Hematopoietic multipotent progenitor cell treated with erythropoietin and hydrocortisone succinate and interleukin-3 and kit ligand, for 17 days (in vitro differentiated cells): ENCODE measurements around the gene ITCH.
"Not testable (repeated sequence)": the region's sequence is repeated elsewhere in the genome, so short reads cannot be mapped to it uniquely, and the experiment has no call there.

Experiments
- DNase-seq: peaks from one replicate; pipeline ENCODE4 v3.0.0-alpha.2; 2015; ENCODE audit warnings: low spot score

ITCH gene

DNA sequence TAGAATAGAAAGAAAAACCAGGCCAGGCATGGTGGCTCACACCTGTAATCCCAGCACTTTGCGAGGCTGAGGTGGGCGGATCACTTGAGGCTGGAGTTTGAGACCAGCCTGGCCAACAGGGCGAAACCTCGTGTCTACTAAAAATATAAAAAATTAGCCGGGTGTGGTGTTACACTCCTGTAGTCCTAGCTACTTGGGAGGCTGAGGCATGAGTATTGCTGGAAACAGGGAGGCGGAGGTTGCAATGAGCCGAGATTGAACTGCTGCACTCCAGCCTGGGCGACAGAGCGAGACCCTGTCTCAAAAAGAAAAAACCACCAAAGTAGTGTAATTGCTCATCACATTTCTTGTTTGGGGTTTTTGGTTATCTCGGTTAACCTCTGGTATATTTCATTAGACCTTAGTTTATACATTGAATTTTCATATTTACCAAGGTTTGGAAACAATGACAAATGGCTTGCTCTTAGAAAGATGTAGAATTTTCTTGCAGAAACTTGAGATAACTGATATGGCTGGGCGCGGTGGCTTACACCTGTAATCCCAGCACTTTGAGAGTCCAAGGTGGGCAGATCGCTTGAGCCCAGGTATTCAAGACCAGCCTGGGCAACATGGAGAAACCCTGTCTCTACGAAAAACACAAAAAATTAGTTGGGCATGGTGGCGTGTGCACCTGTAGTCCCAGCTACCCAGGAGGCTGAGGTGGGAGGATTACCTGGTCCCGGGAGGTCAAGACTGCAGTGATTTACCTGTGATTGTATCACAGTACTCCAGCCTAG, 14.2 kb downstream of the ITCH start:
- DNase-seq, result no peak

- DNase-seq, result no peak
Measured at GRCh38 chr20:34382174-34382573, 19.1 kb downstream of the ITCH start.

DNA sequence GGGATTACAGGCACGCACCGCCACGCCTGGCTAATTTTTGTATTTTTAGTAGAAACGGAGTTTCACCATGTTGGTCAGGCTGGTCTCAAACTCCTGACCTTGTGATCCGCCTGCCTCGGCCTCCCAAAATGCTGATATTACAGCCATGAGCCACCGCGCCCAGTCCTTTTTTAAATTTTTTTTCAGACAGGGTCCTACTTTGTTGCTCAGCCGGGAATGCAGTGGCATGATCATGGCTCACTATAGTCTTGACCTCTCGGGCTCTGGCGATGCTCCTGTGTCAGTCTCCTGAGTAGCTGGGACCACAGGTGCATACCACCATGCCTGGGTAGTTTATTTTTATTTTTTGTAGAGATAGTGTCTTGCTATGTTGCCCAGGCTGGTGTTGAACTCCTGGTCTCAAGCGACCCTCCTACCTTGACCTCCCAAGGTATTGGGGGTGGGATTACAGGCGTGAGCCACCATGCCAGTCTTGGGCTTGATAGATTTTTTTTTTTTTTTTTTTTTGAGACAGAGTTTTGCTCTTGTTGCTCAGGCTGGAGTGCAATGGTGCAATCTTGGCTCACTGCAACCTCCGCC, 19.9 kb downstream of the ITCH start:
- DNase-seq, result not testable (repeated sequence)

GRCh38 chr20:34385464-34385863, 22.4 kb downstream of the ITCH start:
- no peak for DNase-seq

GRCh38 chr20:34388000-34388399, 24.9 kb downstream of the ITCH start:
- DNase-seq, result no peak

- DNase-seq, result no peak
Measured at GRCh38 chr20:34388678-34389077, 25.6 kb downstream of the ITCH start.

GRCh38 chr20:34389206-34389953, 26.3 kb downstream of the ITCH start:
- no peak for DNase-seq

DNA sequence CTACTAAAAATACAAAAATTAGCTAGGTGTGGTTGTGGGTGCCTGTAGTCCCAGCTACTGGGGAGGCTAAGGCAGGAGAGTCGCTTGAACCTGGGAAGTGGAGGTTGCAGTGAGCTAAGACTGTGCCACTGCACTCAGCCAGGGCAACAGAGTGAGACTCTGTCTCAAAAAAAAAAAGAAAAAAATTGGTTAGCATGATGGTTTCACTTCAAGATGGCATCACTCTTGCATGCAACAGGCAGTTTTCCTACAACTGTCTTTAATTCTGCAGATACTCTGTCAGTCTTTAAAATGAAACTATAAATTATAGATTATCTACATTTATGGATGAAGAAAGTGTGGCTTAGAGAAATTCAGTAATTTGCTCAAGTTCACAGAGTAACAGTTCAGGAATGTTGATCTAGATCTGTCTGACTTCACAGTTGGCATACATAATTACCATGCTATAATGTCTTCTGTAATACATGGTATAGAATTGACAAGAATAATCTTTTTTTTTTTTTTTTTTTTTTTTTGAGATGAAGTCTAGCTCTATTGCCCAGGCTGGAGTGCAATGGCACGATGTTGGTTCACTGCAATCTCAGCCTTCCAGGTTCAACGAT, 27.0 kb downstream of the ITCH start:
- no peak for DNase-seq

GRCh38 chr20:34396408-34396807, 33.3 kb downstream of the ITCH start:
- DNase-seq, result no peak

- DNase-seq, result no peak
Measured at GRCh38 chr20:34397096-34397495, 34.0 kb downstream of the ITCH start.

DNA sequence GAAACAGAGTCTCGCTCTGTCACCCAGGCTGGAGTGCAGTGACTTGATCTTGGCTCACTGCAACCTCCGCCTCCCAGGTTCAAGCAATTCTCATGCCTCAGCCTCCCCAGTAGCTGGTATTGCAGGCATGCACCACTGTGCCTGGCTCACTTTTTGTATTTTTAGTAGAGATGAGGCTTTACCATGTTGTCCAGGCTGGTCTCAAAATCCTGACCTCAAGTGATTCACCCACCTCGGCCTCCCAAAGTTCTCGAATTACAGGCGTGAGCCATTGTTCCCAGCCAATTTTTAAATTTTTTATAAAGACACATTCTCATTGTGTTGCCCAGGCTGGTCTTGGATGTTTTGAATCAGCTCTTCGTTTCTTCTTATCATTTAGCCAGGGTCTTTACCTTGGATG, 37.7 kb downstream of the ITCH start:
- DNase-seq, result not testable (repeated sequence)

GRCh38 chr20:34401741-34402455, 38.8 kb downstream of the ITCH start:
- no peak for DNase-seq

- DNase-seq, result no peak
Measured at GRCh38 chr20:34402461-34402860, 39.4 kb downstream of the ITCH start.

DNA sequence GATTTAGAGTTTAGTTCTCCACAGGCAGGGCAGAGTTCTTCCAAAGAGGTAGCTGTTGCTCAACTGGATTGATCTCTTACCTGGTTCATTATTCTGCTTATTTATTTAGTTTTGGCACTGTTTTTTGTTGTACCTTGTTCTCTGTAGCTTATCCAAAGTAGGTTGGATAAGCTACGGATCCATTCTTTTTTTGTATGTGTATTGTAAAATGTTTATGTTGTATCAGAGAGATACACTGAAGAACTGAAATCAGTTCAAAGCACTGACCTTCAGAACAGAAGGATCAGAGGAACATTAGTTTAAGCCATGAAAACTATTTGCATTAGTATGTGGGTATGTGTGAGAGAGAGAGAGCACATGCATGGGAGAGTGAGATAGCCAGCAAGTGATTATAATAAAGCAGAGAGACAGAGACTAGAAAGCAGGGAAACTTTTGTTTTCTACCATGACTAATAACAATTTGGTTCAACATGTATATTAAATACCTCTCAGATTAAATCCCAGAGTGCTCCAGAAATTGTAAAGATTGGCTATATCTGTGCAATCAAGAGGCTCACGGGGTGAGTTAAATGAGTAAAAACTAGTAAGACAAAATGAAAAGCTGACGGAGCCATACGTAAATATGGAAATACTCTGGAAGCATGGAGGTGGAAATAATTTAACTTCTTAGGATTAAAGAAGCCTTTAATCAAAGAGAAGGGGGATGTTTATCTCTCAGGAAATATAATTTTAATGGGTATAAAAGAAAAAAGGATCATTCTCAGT, 40.2 kb downstream of the ITCH start:
- DNase-seq, result no peak

DNA sequence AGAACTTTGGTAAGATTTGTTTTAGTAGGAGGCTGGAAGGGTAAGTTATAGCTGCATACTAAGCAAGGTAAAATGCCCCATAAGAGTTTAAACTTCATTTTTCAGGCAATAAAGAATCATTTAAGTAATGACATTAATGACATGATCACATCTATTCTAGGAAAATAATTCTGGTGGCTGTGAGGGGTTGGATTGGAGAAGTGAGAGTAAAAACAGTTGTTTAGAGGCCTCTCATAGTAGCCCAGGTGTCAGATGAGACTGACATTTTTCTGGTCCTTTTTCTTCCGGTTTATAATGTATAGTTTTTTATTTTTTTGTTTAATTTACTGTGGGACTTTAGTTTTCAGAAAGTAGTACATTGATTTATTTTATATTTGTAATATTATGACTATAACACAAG, 40.8 kb downstream of the ITCH start:
- DNase-seq, result no peak

DNA sequence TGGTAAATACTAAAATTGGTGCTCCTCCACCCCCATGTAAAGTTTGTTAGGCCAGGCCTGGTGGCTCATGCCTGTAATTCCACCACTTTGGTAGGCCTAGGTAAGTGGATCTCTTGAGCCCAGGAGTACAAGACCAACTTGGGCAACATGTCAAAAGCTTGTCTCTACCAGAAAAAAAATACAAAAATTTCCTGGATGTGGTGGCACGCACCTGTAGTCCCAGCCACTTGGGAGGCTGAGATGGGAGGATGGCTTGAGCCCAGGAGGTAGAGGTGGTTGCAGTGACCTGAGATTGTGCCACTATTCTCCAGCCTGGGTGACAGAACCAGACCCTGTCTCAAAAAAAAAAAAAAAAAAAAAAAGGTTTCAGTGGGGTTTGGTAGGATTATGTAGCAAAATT, 41.7 kb downstream of the ITCH start:
- no peak for DNase-seq

DNA sequence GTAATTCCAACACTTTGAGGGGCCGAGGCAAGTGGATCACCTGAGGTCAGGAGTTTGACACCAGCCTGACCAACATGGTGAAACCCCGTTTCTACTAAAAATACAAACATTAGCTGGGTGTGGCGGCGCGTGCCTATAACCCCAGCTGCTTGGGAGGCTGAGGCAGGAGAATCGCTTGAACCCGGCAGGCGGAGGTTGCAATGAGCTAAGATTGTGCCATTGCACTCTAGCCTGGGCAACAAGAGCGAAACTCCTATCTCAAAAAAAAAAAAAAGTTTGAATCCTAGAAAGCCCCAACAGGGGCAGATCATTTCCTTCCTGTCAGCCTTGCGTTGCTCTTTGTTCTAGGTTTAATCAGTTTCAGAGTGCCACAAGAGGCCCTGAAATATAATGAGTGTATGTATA, 42.2 kb downstream of the ITCH start:
- not testable (repeated sequence) for DNase-seq

DNA sequence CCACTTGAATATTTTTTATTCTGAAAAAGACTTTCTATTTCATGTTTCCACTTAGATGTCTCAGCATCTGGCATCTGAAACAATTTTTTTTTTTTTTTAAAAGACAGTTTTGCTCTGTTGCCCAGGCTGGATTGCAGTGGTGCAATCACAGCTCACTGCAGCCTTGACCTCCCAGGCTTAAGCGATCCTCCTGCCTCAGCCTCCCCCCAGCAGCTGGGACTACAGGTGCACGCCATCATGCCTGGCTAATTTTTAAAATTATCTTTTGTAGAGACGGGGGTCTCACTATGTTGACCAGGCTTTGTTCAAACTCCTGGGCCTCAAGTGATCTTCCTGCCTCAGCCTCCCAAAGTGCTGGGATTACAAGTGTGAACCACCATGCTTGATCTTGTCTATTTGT, 42.9 kb downstream of the ITCH start:
- not testable (repeated sequence) for DNase-seq

DNA sequence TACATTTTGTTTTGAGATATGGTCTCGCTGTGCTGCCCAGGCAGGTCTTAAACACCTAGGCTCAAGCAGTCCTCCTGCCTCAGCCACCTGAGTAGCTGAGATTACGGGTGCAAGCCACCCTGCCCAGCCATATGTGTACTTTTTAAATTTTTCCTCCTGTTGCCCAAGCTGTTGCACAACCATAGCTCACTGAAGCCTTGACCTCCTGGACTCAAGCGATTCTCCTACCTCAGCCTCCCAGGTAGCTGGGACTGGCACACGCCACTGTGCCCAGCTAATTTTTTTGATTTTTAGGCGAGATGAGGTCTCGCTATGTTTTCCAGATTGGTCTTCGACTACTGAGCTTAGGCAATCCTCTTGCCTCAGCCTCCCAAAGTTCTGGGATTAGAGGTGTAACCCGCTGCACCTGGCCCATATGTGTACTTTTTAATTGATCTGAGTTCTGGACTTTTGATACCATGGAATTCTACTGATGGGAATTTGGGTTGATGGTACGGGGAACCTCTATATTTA, 44.9 kb downstream of the ITCH start:
- no peak for DNase-seq

DNA sequence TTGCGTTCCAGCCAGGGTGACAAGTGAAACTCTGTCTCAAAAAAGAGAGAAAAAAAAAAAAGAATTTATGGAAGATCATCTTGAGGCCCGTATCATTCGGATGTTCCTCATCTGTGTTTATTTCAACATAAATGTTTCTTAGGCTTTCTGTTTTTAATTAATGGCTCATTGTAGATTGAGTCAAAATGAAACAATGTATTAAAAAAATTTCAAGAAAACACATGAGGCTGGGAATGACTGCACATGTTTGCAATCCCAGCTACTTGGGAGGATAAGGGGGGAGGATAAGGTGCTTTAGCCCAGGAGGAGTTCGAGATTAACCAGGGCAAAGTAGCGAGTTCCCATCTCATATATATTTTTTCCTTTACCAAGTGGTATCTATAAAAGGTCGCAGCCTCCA, 47.3 kb downstream of the ITCH start:
- DNase-seq, result no peak

DNA sequence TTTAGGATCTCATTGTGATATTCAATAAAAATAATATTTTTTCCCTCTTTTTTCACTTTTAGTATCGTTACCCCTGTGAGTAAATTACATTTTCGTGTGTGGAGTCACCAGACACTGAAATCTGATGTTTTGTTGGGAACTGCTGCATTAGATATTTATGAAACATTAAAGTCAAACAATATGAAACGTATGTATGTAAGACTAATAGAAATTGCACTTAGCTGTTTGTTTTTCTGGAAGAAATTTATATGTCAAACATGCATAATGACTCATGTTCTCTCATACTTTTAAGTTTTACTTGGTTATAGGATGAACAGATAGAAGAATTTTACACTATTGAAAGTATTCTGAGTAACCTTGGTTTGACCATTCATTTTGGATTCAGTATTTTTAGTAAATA, 49.4 kb downstream of the ITCH start:
- DNase-seq, result no peak
